ENCODE results near the gene FSHR.

The FSHR gene

GRCh38 chr2:48915227-48915626, 239.1 kb downstream of the FSHR start:
- FAIRE-seq, result no peak
- DNase-seq (ENCODE audit: low spot score), result no peak

- no peak for FAIRE-seq
- no peak for DNase-seq (ENCODE audit: low spot score)
Observed at GRCh38 chr2:48914477-48915089, 239.7 kb downstream of the FSHR start.

Data from urothelium cell line (cell line).